ENCODE data around the gene KRTAP10-1.

Gene KRTAP10-1

GRCh38 chr21:44548922-44549321, 8.9 kb upstream of the KRTAP10-1 start:
- no peak for DNase-seq (ENCODE audit: low spot score)

DNA sequence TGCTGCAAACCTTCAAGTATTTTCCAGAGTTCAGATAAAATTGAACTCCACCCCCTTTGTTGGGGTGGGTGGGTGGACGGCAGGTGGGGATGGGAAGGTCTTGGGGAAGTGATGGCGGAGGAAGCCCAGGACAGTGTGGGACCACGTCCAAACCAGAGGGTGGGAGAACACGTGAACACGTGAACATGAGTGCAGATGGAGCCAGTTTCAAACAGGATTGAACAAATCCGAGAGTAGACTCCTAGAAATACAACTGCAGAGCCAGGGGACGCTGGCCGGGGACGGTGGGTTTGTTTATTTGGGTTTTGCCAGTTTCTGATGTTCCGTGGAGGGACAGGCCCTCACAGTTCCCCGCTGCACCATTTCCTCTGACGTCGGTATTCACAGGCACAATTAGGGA, 8.4 kb upstream of the KRTAP10-1 start:
- no peak for DNase-seq (ENCODE audit: low spot score)

DNA sequence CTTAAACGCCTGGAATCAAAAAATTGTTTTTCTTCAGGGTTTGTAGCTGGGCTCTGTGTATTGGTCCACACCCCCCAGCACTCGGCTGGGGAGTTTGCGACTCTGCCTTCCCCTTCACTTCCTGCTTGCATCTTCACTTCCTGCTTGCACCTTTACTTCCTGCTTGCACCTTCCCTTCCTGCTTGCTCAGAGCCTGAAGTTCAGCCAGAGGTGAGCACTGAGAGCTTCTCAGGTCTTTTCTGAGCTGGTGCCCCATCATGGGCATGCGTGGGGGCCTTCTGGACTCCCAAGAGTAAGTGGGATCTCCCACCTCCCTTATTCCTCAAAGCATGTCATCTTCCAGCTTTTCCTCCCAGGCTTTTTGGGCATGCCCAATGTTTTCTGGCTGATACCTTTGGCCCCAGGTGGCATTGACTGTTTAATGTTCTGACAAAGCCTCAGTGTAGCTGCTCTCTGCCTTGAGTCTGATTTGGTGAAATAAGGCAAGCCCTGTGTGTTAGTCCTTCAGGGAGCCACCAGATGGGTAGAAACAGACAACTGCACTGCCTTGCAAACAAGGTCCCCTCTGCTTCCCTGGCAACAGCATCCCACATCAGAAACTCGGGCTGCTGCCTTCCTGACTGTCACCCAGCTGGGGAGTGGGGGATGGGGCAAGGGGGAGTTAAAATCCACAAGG, 7.8 kb upstream of the KRTAP10-1 start:
- no peak for DNase-seq (ENCODE audit: low spot score)

DNA sequence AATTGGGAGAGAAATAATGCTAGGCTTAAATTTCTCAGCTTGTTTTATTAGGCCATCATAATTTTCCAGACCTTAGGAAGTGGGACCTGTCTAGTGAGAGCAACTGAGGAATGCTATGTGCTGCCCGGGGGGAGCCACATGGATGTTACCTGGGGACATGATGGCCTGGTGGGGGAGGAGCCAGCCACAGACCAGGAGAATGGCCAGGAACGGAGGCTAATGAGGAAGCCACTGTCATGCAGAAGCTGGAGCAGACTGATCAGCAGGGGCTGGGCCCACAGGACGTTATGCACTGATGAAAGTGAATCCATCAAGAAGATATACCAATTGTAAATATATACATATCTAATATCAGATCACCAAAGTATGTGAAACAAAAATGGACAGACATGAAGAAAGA, 4.6 kb upstream of the KRTAP10-1 start:
- DNase-seq (ENCODE audit: low spot score): no peak

DNA sequence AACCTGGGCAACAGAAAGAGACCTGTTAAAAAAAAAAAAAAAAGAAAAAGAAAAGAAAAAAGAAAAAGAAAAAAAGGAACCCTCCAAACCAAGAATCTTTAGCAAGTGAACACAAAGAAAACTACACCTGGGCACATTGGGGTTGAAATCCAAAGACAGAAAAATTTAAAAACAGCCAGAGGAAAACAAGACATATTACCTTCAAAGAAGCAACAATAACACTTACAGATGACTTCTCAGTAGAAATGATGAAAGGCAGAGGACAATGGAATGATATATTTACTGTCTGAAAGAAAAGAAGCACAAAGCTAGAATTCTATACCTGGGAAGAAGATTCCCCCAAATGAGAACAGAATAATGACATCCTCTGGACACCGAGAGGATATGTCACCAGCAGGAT, 2.7 kb upstream of the KRTAP10-1 start:
- DNase-seq (ENCODE audit: low spot score): no peak

- DNase-seq (ENCODE audit: low spot score): no peak
Observed at GRCh38 chr21:44540741-44541288, 820 bp upstream of the KRTAP10-1 start.

DNA sequence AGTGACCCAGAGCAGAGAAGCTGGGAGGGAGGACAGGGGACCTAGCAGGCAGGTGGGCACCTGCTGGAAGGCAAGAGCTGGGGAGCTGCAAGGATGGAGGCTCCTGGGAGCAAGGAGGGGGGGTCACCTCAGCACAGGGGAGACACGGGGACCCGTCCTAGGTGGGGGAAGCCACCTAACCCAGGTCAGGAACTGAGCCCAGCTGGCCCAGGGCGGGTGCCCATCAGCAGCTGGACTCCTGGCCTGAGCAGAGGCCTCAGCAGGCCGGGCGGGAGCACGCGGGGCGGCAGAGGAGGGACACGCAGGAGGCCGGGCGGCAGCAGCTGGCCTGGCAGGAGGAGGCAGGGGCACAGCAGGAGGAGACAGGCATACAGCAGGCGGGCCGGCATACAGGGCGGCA, 949 bp downstream of the KRTAP10-1 start:
- DNase-seq (ENCODE audit: low spot score): peak; percentile 53

DNA sequence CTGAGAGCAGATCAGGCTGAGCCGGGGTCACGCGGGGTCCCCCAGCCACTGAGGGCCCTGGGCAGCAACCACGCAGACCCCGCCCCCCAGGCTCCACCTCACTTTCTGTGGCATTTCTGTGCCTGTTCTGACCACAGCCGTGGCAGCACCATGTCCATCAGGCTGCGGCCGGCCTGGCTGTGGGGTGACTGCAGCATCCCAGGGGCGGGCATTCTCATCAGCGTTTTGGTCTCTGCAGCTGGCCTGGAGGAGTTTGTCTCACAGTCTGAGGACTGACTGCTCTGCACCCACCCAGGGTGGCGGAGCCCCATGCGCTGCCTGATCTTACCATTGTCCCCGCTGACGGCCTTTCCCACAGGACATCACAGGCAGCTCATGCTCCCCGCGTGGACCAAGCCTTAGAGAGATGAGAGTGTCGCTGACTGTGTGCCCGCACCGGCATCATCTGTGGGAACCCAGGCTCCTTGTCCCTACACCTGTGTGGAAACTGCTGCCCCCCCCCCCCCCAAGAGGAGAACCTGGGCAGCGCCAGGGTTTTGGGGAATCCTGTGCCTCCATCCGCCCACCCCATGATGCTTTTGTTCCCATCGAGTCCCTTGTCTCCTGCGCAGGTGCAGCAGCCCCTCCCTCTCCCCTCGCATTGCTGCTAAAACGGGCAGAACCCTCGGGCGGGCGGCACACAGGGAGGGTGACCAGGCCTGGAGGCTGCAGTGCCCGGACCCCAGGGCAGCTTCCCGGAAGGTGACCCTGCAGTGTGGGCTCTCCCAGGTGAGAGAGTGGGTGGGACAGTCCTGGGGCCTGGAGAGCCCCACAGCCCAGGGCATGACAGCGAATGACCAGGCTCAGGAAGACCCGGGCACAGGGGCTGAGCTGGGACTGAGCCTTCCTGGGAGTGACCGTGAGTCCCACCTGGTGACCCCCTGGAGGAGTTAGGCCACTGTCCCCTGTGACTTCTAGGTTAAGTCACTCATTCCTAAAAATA, 1.8 kb downstream of the KRTAP10-1 start:
- DNase-seq (ENCODE audit: low spot score): peak; percentile 48

DNA sequence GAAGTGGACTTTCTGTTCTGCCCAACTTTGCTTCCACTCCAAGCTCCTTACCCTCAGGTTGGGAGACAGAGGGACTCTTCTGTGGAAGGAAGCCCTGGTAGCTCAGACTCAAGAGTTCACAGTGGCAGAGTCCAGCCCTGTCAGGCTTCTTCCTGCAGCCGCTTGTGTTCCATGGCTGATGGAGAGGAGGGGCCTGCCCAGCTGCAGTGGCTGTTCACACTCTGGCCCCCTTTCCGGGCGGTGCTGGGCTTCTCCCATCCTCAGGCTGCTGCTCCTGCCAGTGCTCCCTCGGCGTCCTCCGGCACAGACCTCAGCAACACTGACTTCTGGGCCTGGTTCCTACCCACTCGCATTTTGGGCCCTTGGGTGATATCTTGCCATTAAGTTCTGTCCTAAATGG, 4.0 kb downstream of the KRTAP10-1 start:
- peak; percentile 44 for DNase-seq (ENCODE audit: low spot score)

GRCh38 chr21:44534688-44535087, 5.3 kb downstream of the KRTAP10-1 start:
- DNase-seq (ENCODE audit: low spot score): no peak

DNA sequence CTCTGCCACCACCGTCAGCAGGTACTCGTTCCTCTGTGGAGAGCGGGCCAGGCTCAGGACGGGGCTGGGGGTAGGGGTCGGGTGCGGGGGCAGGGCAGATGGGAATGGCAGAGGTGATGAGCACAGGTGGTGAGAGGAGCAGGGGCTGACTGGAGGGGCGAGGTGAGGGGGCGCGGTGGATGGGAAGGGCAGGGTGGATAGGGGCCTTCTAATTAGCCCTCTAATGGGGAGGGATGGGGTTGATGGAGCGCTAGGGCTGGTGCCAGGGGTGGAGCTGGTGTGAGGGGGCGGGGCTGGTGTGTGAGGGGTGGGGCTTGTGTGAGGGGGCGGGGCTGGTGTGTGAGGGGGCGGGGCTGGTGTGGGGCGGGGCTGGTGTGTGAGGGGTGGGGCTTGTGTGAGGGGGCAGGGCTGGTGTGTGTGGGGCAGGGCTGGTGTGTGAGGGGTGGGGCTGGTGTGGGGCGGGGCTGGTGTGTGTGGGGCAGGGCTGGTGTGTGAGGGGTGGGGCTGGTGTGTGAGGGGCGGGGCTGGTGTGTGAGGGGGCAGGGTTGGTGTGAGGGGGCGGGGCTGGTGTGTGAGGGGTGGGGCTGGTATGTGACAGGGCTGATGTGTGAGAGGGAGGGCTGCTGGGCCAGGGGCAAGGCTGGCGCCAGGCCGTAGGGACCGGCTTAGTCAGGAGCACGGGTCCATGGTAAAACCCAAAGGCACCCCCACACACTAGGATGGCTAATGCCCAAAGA, 5.9 kb downstream of the KRTAP10-1 start:
- no peak for DNase-seq (ENCODE audit: low spot score)

- DNase-seq (ENCODE audit: low spot score): peak; percentile 52
Observed at GRCh38 chr21:44533121-44533890, 6.7 kb downstream of the KRTAP10-1 start.

DNA sequence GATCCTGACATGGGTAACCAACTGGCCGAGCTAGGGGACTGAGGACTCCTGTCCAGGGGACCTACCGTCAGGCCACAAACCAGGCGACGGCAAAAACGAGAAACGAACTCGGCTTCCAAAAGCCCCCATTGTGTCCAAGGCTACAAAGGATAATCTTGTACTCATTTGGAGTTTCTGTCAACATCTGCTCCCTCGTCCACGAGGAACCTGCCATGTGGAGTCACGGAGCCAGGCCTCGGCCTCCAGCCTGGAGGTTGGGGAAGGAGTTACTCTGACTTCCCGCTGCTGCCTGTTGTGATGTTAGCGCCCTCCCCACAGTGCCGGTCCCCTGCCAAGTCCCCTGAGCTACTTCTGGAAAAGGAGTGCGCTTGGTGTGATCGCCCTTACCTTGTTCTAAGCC, 7.3 kb downstream of the KRTAP10-1 start:
- no peak for DNase-seq (ENCODE audit: low spot score)

DNA sequence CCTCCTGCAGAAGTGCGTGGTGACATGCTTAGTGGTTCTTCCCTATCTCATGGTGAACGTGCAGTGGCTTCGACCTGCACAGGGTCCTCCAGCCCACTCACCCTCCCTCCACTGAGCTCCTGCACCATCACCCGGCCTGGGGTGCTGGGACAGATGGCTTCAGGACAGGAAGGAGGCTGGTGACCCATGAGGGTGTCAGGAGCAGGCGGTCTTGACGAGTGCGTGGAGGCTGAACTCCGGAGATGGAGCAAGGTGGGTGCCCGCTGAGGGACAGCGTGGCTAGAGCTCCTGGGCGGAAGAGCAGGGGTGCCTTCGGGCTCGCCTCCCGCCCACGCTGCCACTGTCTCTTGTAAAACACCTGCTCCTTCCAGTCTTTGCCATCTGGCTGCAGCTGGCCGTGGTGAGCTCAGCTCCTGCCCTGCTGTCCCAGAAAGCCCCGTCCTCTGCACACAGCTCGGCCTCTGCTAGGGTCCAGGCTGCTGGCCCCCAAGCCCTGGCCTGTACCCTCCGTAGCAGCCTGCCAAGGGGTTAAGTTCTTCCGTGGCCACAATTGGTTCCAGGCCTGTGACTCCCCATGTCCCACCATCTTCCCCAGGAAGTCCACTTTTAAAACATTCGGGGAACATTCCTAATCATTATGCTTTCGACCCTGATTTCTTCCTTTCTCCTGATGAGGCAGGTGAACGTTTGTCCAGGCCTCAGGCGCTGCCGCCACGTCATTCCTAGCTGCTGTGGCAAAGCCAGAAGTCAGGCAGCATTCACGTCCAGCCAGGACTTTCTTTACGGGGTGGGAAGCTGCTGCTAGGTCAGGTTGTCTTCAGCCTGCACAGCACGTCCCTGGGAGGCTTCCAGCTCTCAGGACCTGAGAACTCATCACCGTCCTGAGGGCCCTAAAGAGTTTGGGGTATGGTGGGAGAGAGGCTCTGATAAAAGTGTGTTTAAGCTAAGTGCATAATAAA, 8.1 kb downstream of the KRTAP10-1 start:
- peak; percentile 61 for DNase-seq (ENCODE audit: low spot score)

GRCh38 chr21:44530903-44531605, 8.9 kb downstream of the KRTAP10-1 start:
- DNase-seq (ENCODE audit: low spot score): peak; percentile 55

- peak; percentile 34 for DNase-seq (ENCODE audit: low spot score)
Observed at GRCh38 chr21:44530221-44530902, 9.6 kb downstream of the KRTAP10-1 start.

- DNase-seq (ENCODE audit: low spot score): peak; percentile 51
Observed at GRCh38 chr21:44529503-44530125, 10.4 kb downstream of the KRTAP10-1 start.

DNA sequence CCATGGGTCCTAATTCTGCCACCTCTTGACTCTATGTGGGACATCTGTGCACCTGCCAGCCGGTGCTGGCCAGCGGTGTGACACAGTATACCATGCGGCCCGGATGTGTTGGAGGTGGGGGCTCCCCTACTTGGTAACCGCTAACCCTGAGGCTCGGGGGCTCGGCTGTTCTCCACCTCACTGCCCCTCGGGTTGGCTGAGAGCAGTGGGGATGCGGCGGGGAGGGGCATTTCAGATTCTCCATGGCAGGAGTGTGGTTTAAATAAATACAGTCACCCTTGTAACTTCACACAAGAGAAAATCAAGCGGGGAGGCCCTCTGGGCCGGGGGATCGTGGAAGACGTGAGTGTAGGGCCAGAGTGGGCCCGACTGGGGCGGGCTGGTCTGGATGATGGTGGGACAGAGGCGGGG, 11.0 kb downstream of the KRTAP10-1 start:
- DNase-seq (ENCODE audit: low spot score): peak; percentile 51

DNA sequence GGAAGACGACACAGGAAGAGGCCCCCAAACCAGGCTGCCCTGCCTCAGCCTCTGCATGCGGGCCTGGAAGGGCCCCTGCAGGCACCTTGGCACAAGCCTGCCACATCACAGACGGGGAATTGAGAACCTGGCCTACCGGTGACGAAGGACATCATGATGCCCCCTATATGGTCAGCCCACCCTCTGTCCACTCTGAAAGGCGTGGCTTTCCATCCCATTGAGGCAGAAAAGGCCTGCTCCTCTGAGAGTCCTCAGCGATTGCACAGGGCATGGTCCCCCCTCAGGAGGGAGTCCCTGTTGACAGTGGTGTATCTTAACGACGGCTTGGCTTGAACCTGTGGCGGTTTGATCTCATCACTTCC, 11.4 kb downstream of the KRTAP10-1 start:
- no peak for DNase-seq (ENCODE audit: low spot score)

All from left forelimb (tissue), 1 donor.